Body of pancreas (tissue), 4 donors: ENCODE measurements around the gene CLEC1B. TPM values are rescaled to one million over a fixed set of nuclear protein-coding genes. Genes with fewer than 3 reads are reported as not detected.

Source experiments
- ATAC-seq: fragments of 150-250 bp; one replicate; pipeline ENCODE4 v1.9.1; 2016
- DNase-seq, 4 donors: peaks; one replicate each; pipeline ENCODE4 v3.0.0-alpha.2; 2019
- H3K27ac ChIP-seq, 4 donors: fragments of 200-600 bp; sonication (generic); 1 replicate in 3 of 4; 2 replicates in 1 of 4; pipeline versions ENCODE4 v1.5.1 to v1.6.1; 2016 to 2019; ENCODE audit warnings: mild to moderate bottlenecking in 1 of 4, mixed read lengths in 1 of 4, moderate library complexity in 1 of 4
- H3K27me3 ChIP-seq, 2 donors: fragments of 200-600 bp; sonication (generic); one replicate each; pipeline ENCODE4 v1.6.0; 2016; ENCODE audit warnings: mild to moderate bottlenecking in 1 of 2
- H3K36me3 ChIP-seq, 2 donors: fragments of 200-600 bp; sonication (generic); replicated peaks in 1 of 2; 2 replicates each; pipeline ENCODE4 v1.5.1; 2016; ENCODE audit warnings: low read depth in 2 of 2; ENCODE audit not compliant: insufficient read depth in 1 of 2
- H3K4me1 ChIP-seq: fragments of 200-600 bp; sonication (generic); one replicate; pipeline ENCODE4 v1.6.0; 2016
- H3K4me3 ChIP-seq, 2 donors: fragments of 200-600 bp; sonication (generic); 1 replicate in 1 of 2; 2 replicates in 1 of 2; pipeline ENCODE4 v1.5.1; 2016 to 2019
- H3K9me3 ChIP-seq, 3 donors: fragments of 200-600 bp; sonication (generic); 1 replicate in 2 of 3; 2 replicates in 1 of 3; pipeline ENCODE4 v1.5.1; 2016
- POLR2A ChIP-seq, 3 donors: fragments of 450-650 bp; IDR thresholded peaks; one replicate each; pipeline ENCODE4 v1.6.1; 2016; ENCODE audit warnings: antibody characterized with exemption in 3 of 3, mild to moderate bottlenecking in 2 of 3
- WGBS, 2 donors: methylation state at CpG; one replicate each; pipeline ENCODE4 v1.1.5; 2017; 5-methylcytosine and 5-hydroxymethylcytosine counted together
- intact Hi-C: fragments of 100-400 bp; cut with DNase I; formaldehyde crosslinking; loops from one replicate; pipeline ENCODE4 v1.15.1; 2023
- total RNA-seq, 2 donors: library from RNA; depleted of rRNA; stranded (reverse); fragments of >200 nt; gene quantifications; one replicate each; pipeline ENCODE4 v1.1.0, GENCODE V29; 2016
- TF ChIP-seq, protein P1 (sequence below), 7 experiments: fragments of 450-650 bp in 4 of 7; fragments of 200-600 bp in 3 of 7; sonication (generic) in 3 of 7; IDR thresholded peaks; one replicate each; pipeline ENCODE4 v1.5.1; 2016 to 2019; ENCODE audit warnings: antibody characterized with exemption in 7 of 7

Gene CLEC1B
- total RNA-seq, 2 donors from 2014 or later, result not detected

GRCh38 chr12:9951026-9951675, 47.8 kb downstream of the CLEC1B start:
- no peak for ATAC-seq
- intact Hi-C loops, result no loop called here
- no peaks in the 10 kb centered on the region for H3K9me3 ChIP-seq
- TF ChIP-seq, protein P1, sequence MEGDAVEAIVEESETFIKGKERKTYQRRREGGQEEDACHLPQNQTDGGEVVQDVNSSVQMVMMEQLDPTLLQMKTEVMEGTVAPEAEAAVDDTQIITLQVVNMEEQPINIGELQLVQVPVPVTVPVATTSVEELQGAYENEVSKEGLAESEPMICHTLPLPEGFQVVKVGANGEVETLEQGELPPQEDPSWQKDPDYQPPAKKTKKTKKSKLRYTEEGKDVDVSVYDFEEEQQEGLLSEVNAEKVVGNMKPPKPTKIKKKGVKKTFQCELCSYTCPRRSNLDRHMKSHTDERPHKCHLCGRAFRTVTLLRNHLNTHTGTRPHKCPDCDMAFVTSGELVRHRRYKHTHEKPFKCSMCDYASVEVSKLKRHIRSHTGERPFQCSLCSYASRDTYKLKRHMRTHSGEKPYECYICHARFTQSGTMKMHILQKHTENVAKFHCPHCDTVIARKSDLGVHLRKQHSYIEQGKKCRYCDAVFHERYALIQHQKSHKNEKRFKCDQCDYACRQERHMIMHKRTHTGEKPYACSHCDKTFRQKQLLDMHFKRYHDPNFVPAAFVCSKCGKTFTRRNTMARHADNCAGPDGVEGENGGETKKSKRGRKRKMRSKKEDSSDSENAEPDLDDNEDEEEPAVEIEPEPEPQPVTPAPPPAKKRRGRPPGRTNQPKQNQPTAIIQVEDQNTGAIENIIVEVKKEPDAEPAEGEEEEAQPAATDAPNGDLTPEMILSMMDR (IDR thresholded peaks at IDR 0.05), result no peak
- TF ChIP-seq POLR2A (IDR thresholded peaks at IDR 0.05), result no peak
- no peaks in the 10 kb centered on the region for H3K4me1 ChIP-seq
- no peak overlapping the region for H3K27ac ChIP-seq
- 52 to 58% methylated on average over 5 of the region's 5 CpGs for WGBS, 2 donors
- no peaks in the 10 kb centered on the region for H3K27me3 ChIP-seq
- DNase-seq, result peak in 1 of 4 donors; percentile 11
- H3K36me3 ChIP-seq, result no peaks in the 10 kb centered on the region
- H3K4me3 ChIP-seq, result no peak overlapping the region

DNA sequence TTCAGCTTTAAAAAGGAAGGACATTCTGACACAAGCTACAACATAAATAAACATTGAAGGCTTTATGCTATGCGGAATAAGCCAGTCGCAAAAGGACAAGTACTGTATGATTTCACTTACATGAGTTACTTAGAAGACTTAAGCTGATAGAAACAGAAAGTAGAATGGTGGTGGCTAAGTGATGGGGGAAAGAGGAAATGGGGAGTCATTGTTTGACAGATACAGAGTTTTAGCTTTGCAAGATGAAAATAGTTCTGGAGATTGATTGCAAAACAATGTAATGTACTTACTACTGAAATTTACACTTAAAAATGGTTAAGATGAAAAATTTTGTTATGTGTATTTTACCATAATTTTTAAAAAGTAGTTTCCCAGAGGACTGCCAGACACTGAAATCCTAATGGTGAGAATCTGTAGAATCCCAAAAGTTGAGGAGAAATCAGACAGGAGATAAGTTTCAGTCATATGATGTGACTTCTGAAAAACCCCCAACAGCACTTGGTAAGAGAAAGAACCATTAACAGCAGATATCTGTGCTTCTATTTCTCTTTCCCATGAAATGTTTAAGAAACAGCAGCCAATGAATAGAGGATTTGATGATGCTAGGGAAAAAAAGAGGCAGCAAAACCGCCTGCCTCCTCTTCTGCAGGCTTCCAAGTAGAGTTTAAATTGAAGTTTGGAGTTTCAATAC, 50.2 kb downstream of the CLEC1B start:
- Histone ChIP-seq H3K27ac (no peak overlapping the region), H3K36me3 (no peaks in the 10 kb centered on the region), H3K9me3 (no peaks in the 10 kb centered on the region), H3K4me1 (no peaks in the 10 kb centered on the region), H3K27me3 (no peaks in the 10 kb centered on the region), H3K4me3 (no peak overlapping the region)
- WGBS, 2 donors, result 54 to 72% methylated on average over 3 of the region's 3 CpGs
- DNase-seq (no peak), ATAC-seq (no peak)
- TF ChIP-seq, protein P1 (IDR thresholded peaks at IDR 0.05), result no peak
- no peak for TF ChIP-seq POLR2A (IDR thresholded peaks at IDR 0.05)
- intact Hi-C loops, result no loop called here

DNA sequence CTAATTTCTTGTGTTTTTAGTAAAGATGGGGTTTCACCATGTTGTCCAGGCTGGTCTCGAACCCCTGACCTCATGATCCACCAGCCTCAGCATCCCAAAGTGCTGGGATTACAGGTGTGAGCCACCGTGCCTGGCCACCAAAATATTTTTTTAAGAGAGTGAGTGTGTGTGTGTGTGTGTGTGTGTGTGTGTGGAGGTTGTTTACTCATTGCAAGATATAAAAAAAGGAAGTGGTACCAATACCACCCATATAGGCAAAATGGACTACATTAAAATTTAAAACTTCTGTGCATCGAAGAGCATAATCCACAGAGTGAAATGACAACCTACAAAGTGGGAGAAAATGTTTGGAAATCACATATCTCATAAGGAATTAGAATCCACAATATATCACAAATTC, 51.2 kb downstream of the CLEC1B start:
- no peak for DNase-seq
- TF ChIP-seq, protein P1 (IDR thresholded peaks at IDR 0.05), result no peak
- TF ChIP-seq POLR2A (IDR thresholded peaks at IDR 0.05), result no peak
- Histone ChIP-seq H3K9me3 (no peaks in the 10 kb centered on the region), H3K27me3 (no peaks in the 10 kb centered on the region), H3K4me1 (no peaks in the 10 kb centered on the region), H3K4me3 (no peak overlapping the region), H3K36me3 (no peaks in the 10 kb centered on the region), H3K27ac (no peak overlapping the region)
- 49 to 69% methylated on average over 3 of the region's 3 CpGs for WGBS, 2 donors
- intact Hi-C loops, result no loop called here
- no peak for ATAC-seq

DNA sequence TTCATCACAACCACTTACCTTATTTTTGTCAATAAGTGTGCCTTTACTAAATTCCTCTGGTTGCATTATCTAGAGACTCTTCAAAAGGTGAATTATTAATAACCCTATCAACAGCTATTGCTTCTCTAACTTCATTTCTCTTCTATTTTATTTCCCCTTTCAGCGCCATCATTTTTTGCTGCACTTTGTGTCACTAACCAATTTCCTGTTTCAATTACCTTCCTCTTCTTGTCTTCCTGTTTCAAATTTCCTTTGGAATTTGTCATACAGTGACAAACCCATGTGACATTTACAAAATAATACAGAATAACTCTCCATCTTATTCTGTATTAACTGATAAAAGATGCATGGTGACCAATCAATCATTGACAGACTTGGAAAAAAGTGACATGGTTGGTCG, 54.5 kb downstream of the CLEC1B start:
- ATAC-seq, result no peak
- intact Hi-C loops, result no loop called here
- Histone ChIP-seq H3K4me3 (no peak overlapping the region), H3K27ac (no peak overlapping the region), H3K4me1 (no peaks in the 10 kb centered on the region), H3K27me3 (no peaks in the 10 kb centered on the region), H3K9me3 (no peaks in the 10 kb centered on the region), H3K36me3 (no peaks in the 10 kb centered on the region)
- TF ChIP-seq, protein P1 (IDR thresholded peaks at IDR 0.05), result no peak
- no peak for TF ChIP-seq POLR2A (IDR thresholded peaks at IDR 0.05)
- WGBS, 2 donors, result 47 to 64% methylated on average over 2 of the region's 2 CpGs
- no peak for DNase-seq
